NCI-H2196 treated with DMSO at 0.1 percent for 48 hours (cell line): ENCODE data around the gene SNX8.
"Not testable (repeated sequence)": the region's sequence is repeated elsewhere in the genome, so short reads cannot be mapped to it uniquely, and the experiment has no call there.

Experiments
- DNase-seq: peaks from one replicate; lab custom pipeline; 2025; ENCODE audit not compliant: unreplicated experiment; lab: John Stamatoyannopoulos, UW

Gene SNX8

GRCh38 chr7:2295936-2296620 is 18.2 kb downstream of the SNX8 start:
- no peak for DNase-seq

- DNase-seq, result no peak
Measured at GRCh38 chr7:2290877-2291276, 23.4 kb downstream of the SNX8 start.

GRCh38 chr7:2289621-2290020 is 24.6 kb downstream of the SNX8 start:
- no peak for DNase-seq

- DNase-seq, result no peak
Measured at GRCh38 chr7:2289111-2289586, 25.1 kb downstream of the SNX8 start.

- no peak for DNase-seq
Measured at GRCh38 chr7:2288503-2288902, 25.7 kb downstream of the SNX8 start.

- no peak for DNase-seq
Measured at GRCh38 chr7:2287745-2288144, 26.5 kb downstream of the SNX8 start.

GRCh38 chr7:2283074-2283473 is 31.2 kb downstream of the SNX8 start:
- no peak for DNase-seq

GRCh38 chr7:2282185-2282751 is 32.0 kb downstream of the SNX8 start:
- no peak for DNase-seq

GRCh38 chr7:2281541-2281940 is 32.7 kb downstream of the SNX8 start:
- DNase-seq, result no peak

GRCh38 chr7:2280424-2280823 is 33.8 kb downstream of the SNX8 start:
- no peak for DNase-seq

- no peak for DNase-seq
Measured at GRCh38 chr7:2279896-2280295, 34.3 kb downstream of the SNX8 start.

- DNase-seq, result no peak
Measured at GRCh38 chr7:2278026-2278425, 36.2 kb downstream of the SNX8 start.

GRCh38 chr7:2276107-2276506 is 38.1 kb downstream of the SNX8 start:
- no peak for DNase-seq

- DNase-seq, result no peak
Measured at GRCh38 chr7:2275101-2275500, 39.1 kb downstream of the SNX8 start.

GRCh38 chr7:2274666-2275065 is 39.6 kb downstream of the SNX8 start:
- no peak for DNase-seq

- DNase-seq, result no peak
Measured at GRCh38 chr7:2273866-2274265, 40.4 kb downstream of the SNX8 start.

- DNase-seq, result no peak
Measured at GRCh38 chr7:2272031-2272430, 42.2 kb downstream of the SNX8 start.

GRCh38 chr7:2271273-2272026 is 42.8 kb downstream of the SNX8 start:
- DNase-seq, result no peak

GRCh38 chr7:2270495-2270894 is 43.7 kb downstream of the SNX8 start:
- no peak for DNase-seq

- DNase-seq, result no peak
Measured at GRCh38 chr7:2269991-2270460, 44.2 kb downstream of the SNX8 start.

GRCh38 chr7:2269089-2269990 is 44.9 kb downstream of the SNX8 start:
- not testable (repeated sequence) for DNase-seq
